Left lung (tissue), 10 donors: ENCODE results near the gene KRTAP5-3. TPM values are rescaled to one million over a fixed set of nuclear protein-coding genes. Genes with fewer than 3 reads are reported as not detected.
"Not testable (repeated sequence)": the region's sequence is repeated elsewhere in the genome, so short reads cannot be mapped to it uniquely, and the experiment has no call there.

Experiments
- ATAC-seq: fragments of 200-7000 bp; cut with Tn5 transposase; one replicate; pipeline ENCODE4 v1.9.1; 2020; ENCODE audit warnings: moderate library complexity
- DNase-seq, 4 donors: peaks; one replicate each; pipeline ENCODE4 v3.0.0-alpha.2; 2013 to 2020
- H3K27ac ChIP-seq, 2 donors: fragments of 200-600 bp; sonication (generic) in 1 of 2; one replicate each; pipeline versions ENCODE4 v1.5.0 to v1.8.0; 2020 to 2021
- H3K27me3 ChIP-seq, 2 donors: fragments of 200-600 bp; sonication (generic) in 1 of 2; one replicate each; pipeline versions ENCODE4 v1.5.0 to v1.8.0; 2020 to 2021
- H3K36me3 ChIP-seq, 2 donors: fragments of 200-600 bp; sonication (generic) in 1 of 2; one replicate each; pipeline versions ENCODE4 v1.5.0 to v1.8.0; 2020 to 2021
- H3K4me1 ChIP-seq, 2 donors: fragments of 200-600 bp; one replicate each; pipeline ENCODE4 v1.8.0; 2021
- H3K4me3 ChIP-seq, 2 donors: fragments of 200-600 bp; sonication (generic) in 1 of 2; one replicate each; pipeline versions ENCODE4 v1.5.0 to v1.8.0; 2020 to 2021; ENCODE audit warnings: mild to moderate bottlenecking in 1 of 2
- H3K9me3 ChIP-seq, 2 donors: fragments of 200-600 bp; sonication (generic) in 1 of 2; one replicate each; pipeline versions ENCODE4 v1.5.0 to v1.8.0; 2020 to 2021
- intact Hi-C, 2 donors: fragments of 100-400 bp; cut with DNase I; formaldehyde crosslinking; loops; one replicate each; pipeline versions ENCODE4 v1.11.2 to v1.14.2; 2022
- polyA plus RNA-seq, 6 donors: library from polyadenylated mRNA; unstranded; fragments of 120-200 nt; gene quantifications; one replicate each; pipeline ENCODE4 v1.2.1, GENCODE V29; 2013; ENCODE audit not compliant: insufficient read length in 6 of 6
- total RNA-seq, 2 donors: library from RNA; stranded (reverse); fragmentation: NEBNext Ultra II Directional; extraction: Animal tissue kit (Norgen Biotek cat#: 25700); gene quantifications; one replicate each; pipeline ENCODE4 v1.2.1, GENCODE V29; 2021
- TF ChIP-seq, protein P1 (sequence below), 2 donors: fragments of 200-600 bp; sonication (generic) in 1 of 2; IDR thresholded peaks; one replicate each; pipeline versions ENCODE4 v1.5.0 to v1.8.0; 2021; ENCODE audit warnings: antibody characterized with exemption in 2 of 2
- donor health status: DM: no; HTN: yes; CAD: no.
- donor health status: DM: no; HTN: no; CAD: no.

The KRTAP5-3 gene
- total and polyA plus RNA-seq, 8 donors: not detected

- no peaks in the 10 kb centered on the region for H3K9me3 ChIP-seq
- intact Hi-C loops: no loop called here
- no peak overlapping the region for H3K4me3 ChIP-seq
- H3K4me1 ChIP-seq: no peaks in the 10 kb centered on the region
- no peak overlapping the region for H3K27ac ChIP-seq
- DNase-seq (no peak), ATAC-seq (no peak)
- H3K27me3 ChIP-seq: peaks cover 0 to 9% of the 10 kb centered on the region in 2 donors
- no peaks in the 10 kb centered on the region for H3K36me3 ChIP-seq
- TF ChIP-seq, protein P1, sequence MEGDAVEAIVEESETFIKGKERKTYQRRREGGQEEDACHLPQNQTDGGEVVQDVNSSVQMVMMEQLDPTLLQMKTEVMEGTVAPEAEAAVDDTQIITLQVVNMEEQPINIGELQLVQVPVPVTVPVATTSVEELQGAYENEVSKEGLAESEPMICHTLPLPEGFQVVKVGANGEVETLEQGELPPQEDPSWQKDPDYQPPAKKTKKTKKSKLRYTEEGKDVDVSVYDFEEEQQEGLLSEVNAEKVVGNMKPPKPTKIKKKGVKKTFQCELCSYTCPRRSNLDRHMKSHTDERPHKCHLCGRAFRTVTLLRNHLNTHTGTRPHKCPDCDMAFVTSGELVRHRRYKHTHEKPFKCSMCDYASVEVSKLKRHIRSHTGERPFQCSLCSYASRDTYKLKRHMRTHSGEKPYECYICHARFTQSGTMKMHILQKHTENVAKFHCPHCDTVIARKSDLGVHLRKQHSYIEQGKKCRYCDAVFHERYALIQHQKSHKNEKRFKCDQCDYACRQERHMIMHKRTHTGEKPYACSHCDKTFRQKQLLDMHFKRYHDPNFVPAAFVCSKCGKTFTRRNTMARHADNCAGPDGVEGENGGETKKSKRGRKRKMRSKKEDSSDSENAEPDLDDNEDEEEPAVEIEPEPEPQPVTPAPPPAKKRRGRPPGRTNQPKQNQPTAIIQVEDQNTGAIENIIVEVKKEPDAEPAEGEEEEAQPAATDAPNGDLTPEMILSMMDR (IDR thresholded peaks at IDR 0.05): no peak
Observed at GRCh38 chr11:1619449-1619848, 11.2 kb upstream of the KRTAP5-3 start.

GRCh38 chr11:1618231-1618630 lies 10.0 kb upstream of the KRTAP5-3 start:
- no peaks in the 10 kb centered on the region for H3K9me3 ChIP-seq
- H3K27ac ChIP-seq: no peak overlapping the region
- H3K4me3 ChIP-seq: no peak overlapping the region
- intact Hi-C loops: no loop called here
- H3K27me3 ChIP-seq: peaks cover 0 to 9% of the 10 kb centered on the region in 2 donors
- no peak for ATAC-seq
- no peaks in the 10 kb centered on the region for H3K36me3 ChIP-seq
- no peak for DNase-seq
- H3K4me1 ChIP-seq: no peaks in the 10 kb centered on the region
- TF ChIP-seq, protein P1 (IDR thresholded peaks at IDR 0.05): no peak

DNA sequence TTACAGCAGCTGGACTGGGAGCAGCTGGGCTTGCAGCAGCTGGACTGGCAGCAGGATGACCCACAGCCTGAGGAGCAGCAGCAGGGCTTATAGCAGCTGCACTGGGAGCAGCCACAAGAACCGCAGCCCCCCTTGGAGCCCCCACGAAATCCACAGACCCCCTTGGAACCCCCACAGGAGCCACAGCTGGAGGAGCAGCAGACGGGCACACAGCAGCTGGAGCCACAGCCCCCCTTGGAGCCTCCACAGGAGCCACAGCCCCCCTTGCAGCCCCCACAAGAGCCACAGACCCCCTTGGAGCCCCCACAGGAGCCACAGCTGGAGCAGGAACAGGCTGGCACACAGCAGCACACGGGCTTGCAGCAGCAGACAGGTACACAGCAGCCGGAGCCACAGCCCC lies 362 bp downstream of the KRTAP5-3 start:
- H3K9me3 ChIP-seq, H3K4me1 ChIP-seq, ATAC-seq, DNase-seq, intact Hi-C loops, H3K4me3 ChIP-seq, H3K36me3 ChIP-seq, H3K27ac ChIP-seq: not testable (repeated sequence)
- H3K27me3 ChIP-seq: peaks cover 0 to 52% of the 10 kb centered on the region in 2 donors

DNA sequence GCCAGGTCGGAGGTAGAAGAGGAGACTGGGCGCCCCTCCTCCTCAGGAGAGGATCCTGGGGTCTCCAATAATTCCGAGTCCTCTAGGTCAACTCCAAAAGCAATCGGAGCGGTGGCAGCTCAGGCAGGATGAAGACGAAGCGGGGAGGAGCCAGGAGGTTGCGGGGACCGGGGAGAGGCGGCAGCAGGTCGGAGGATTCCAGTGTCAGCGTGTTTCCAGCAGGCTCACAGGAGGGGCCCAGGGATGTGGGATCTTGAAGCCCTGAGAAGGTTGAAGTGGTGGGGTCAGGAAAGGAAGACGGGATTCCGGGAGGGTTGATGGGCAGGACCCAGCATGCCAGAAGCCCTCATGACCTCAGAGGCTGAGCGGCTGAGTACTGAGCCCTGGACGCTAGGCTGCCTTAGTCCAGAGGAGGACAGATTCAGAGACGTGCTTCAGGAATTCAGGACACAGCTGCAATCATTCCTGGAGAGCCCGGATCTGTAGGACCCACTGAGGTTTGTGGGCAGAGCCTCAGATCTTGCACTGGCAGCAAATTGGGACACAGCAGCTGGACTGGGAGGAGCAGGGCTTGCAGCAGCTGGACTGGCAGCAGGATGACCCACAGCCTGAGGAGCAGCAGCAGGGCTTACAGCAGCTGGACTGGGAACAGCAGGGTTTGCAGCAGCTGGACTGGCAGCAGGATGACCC lies 962 bp downstream of the KRTAP5-3 start:
- H3K4me1 ChIP-seq, ATAC-seq, DNase-seq, H3K36me3 ChIP-seq, H3K27ac ChIP-seq, intact Hi-C loops, H3K9me3 ChIP-seq, H3K4me3 ChIP-seq: not testable (repeated sequence)
- peaks cover 0 to 51% of the 10 kb centered on the region in 2 donors for H3K27me3 ChIP-seq

DNA sequence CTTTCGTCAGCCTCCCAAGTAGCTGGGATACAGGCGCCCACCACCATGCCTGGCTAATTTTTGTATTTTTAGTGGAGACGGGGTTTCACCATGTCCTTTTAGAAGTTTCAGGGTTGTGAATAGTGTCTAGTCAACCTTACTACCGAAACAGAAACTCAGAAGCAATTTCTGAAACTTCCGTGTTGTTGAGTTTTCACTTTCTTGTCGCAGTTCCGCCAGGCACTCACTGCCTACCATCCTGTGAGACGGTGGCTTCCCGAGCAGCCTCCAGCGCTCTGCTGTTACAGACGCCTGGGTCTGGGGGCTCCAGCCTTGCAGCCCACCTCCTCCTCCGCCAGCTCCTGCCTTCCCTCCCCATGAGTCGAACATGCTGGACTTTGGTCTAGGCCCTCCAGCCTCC lies 2.3 kb downstream of the KRTAP5-3 start:
- H3K36me3 ChIP-seq, DNase-seq, H3K4me1 ChIP-seq, H3K27ac ChIP-seq, H3K4me3 ChIP-seq, H3K9me3 ChIP-seq, intact Hi-C loops, ATAC-seq: not testable (repeated sequence)
- H3K27me3 ChIP-seq: peaks cover 0 to 51% of the 10 kb centered on the region in 2 donors

DNA sequence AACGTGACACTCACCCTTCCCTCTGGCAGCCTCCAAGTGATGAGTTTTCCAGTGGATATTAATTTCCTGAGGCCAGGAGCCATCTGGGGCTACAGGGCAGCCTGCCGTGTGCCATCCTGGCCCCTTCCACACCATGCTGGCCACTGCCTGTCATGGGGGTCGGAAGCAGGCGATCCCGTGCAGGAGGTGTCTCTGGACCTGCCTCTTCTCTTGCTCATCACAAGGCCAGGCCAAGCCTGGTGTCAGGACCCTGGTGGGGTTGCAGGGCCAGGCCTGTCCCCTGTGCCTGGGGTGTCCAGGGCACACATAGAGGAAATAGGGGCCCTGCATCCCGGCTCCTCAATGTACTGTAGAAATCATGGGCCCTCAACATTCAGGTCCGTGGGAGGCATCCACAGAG lies 3.6 kb downstream of the KRTAP5-3 start:
- Histone ChIP-seq H3K4me3 (no peak overlapping the region), H3K27ac (no peak overlapping the region), H3K4me1 (no peaks in the 10 kb centered on the region), H3K27me3 (peaks cover 0 to 51% of the 10 kb centered on the region in 2 donors), H3K36me3 (no peaks in the 10 kb centered on the region), H3K9me3 (no peaks in the 10 kb centered on the region)
- DNase-seq (no peak), ATAC-seq (no peak)
- TF ChIP-seq, protein P1 (IDR thresholded peaks at IDR 0.05): no peak
- intact Hi-C loops: no loop called here

GRCh38 chr11:1604181-1604580 lies 4.1 kb downstream of the KRTAP5-3 start:
- no peaks in the 10 kb centered on the region for H3K4me1 ChIP-seq
- no peaks in the 10 kb centered on the region for H3K36me3 ChIP-seq
- no peak overlapping the region for H3K27ac ChIP-seq
- no peak for ATAC-seq
- no peak for DNase-seq
- peaks cover 0 to 46% of the 10 kb centered on the region in 2 donors for H3K27me3 ChIP-seq
- no peak overlapping the region for H3K4me3 ChIP-seq
- intact Hi-C loops: no loop called here
- H3K9me3 ChIP-seq: no peaks in the 10 kb centered on the region
- TF ChIP-seq, protein P1 (IDR thresholded peaks at IDR 0.05): no peak
